ENCODE data around the gene TNFRSF25. TPM values are rescaled to one million over a fixed set of nuclear protein-coding genes. Genes with fewer than 3 reads are reported as not detected.

TNFRSF25 gene
- total and polyA plus RNA-seq, 2 of the 8 experiments (the other 6 are each of a cell fraction or from before 2014, with no cell fraction given), result 10.7 to 19.5 TPM

GRCh38 chr1:6507461-6507911 lies 41.5 kb upstream of the TNFRSF25 start:
- Histone ChIP-seq H4K8ac (ENCODE audit: extremely low read depth, insufficient read depth, low read length) (peak overlapping the region; percentile 25; the same call in 1 of the 2 replicates), H3K14ac (ENCODE audit: insufficient read length) (no peak overlapping the region), H3K27ac (ENCODE audit: low read depth, low read length) (no peak overlapping the region), H3K23ac (ENCODE audit: insufficient read length) (no peak overlapping the region), H2BK120ac (replicated peaks; ENCODE audit: low read depth, low read length) (no peak overlapping the region), H2BK20ac (ENCODE audit: low read length) (no peak overlapping the region), H3K4me1 (replicated peaks in 1 of 4; ENCODE audit: control insufficient read depth in 3 of 4, insufficient read depth in 4 of 4, low read length in 3 of 4) (no peaks in the 10 kb centered on the region; a peak in 1 of 7 replicates), H2BK15ac (ENCODE audit: low read length) (no peak overlapping the region), H3K18ac (ENCODE audit: extremely low read depth, low read length) (no peak overlapping the region), H4K5ac (ENCODE audit: insufficient read length, low read depth, low read length) (no peak overlapping the region), H2BK5ac (ENCODE audit: low read depth, low read length) (no peak overlapping the region), H4K91ac (replicated peaks; ENCODE audit: insufficient read length, low read length) (no peak overlapping the region), H3K79me2 (ENCODE audit: control insufficient read depth in 1 of 2, insufficient read depth in 2 of 2, low read length in 2 of 2) (no peaks in the 10 kb centered on the region), H2AFZ (ENCODE audit: low read length) (no peak overlapping the region), H3K4me3 (ENCODE audit: extremely low read depth in 1 of 4, insufficient read depth in 2 of 4, low read depth in 3 of 4, low read length in 4 of 4) (no peak overlapping the region), H3K9ac (replicated peaks in 1 of 4; ENCODE audit: extremely low read depth in 1 of 4, low read depth in 3 of 4, low read length in 3 of 4) (no peak overlapping the region), H3K36me3 (ENCODE audit: control insufficient read depth in 2 of 4, insufficient read depth in 4 of 4, low read length in 3 of 4) (no peaks in the 10 kb centered on the region), H4K20me1 (replicated peaks in 1 of 2; ENCODE audit: control insufficient read depth in 1 of 2, insufficient read depth in 2 of 2, low read length in 2 of 2) (no peaks in the 10 kb centered on the region), H3K79me1 (ENCODE audit: low read depth, low read length) (no peaks in the 10 kb centered on the region; the same call in 1 of the 2 replicates), H2AK5ac (ENCODE audit: low read depth, low read length) (0 out of 2 replicates have a peak overlapping the region, but pooled peaks have one; percentile 6), H3K56ac (replicated peaks; ENCODE audit: insufficient read length, low read depth, low read length) (no peak overlapping the region), H3K23me2 (ENCODE audit: low read depth, low read length) (no peaks in the 10 kb centered on the region), H3K4ac (replicated peaks; ENCODE audit: insufficient read length, low read depth, low read length) (no peak overlapping the region), H3K9me3 (ENCODE audit: insufficient read depth in 2 of 2, low read depth in 1 of 2, low read length in 1 of 2) (no peaks in the 10 kb centered on the region), H3K27me3 (replicated peaks in 1 of 4; ENCODE audit: control insufficient read depth in 3 of 4, extremely low read depth in 1 of 4, insufficient read depth in 3 of 4, low read length in 3 of 4) (no peaks in the 10 kb centered on the region), H3K4me2 (ENCODE audit: insufficient read depth in 1 of 2, low read depth in 2 of 2, low read length in 2 of 2) (no peak overlapping the region), H2BK12ac (ENCODE audit: low read depth, low read length) (no peak overlapping the region; the same call in 1 of the 2 replicates)
- no peak for DNase-seq (ENCODE audit: low read depth in 1 of 2, low spot score in 2 of 2)
- ChIA-PET POLR2A (ENCODE audit: partially characterized antibody) (interaction anchor here (0.9 to 2.8 kb wide), 3 partner anchors 12 to 16 kb away, joined by 4 to 9 read pairs (median 4); no protein-coding TSS in a partner anchor), CTCF (ENCODE audit: partially characterized antibody) (interaction anchor here (0.8 to 10.2 kb wide), 7 partner anchors 9 to 59 kb away, joined by 3 to 107 read pairs (median 5); partner anchors contain the start of gene PLEKHG5)
- 84% methylated on average over 8 of the region's 12 CpGs; no CpG with 5 or more reads in 1 of the 2 experiments for WGBS, 2 experiments (ENCODE audit: extremely low coverage in 1 of 2, insufficient coverage in 1 of 2, insufficient read length in 1 of 2, insufficient replicate concordance in 2 of 2, low coverage in 1 of 2, low lambda C conversion rate in 2 of 2, missing lambda C conversion rate in 1 of 2)
- FAIRE-seq, result no peak
- TF ChIP-seq EZH2 (IDR thresholded peaks at IDR 0.05; ENCODE audit: low read depth, low read length, severe bottlenecking) (no peak), YY1 (IDR thresholded peaks at IDR 0.05; ENCODE audit: low read depth, low read length) (no peak), JUND (IDR thresholded peaks at IDR 0.05; ENCODE audit: low read length) (no peak), JUN (IDR thresholded peaks at IDR 0.05; ENCODE audit: low read depth, low read length) (no peak), SIX5 (IDR thresholded peaks at IDR 0.05; ENCODE audit: low read depth, low read length) (no peak), CTCF (IDR thresholded peaks at IDR 0.05; ENCODE audit: control extremely low read depth in 1 of 3, insufficient read depth in 1 of 3, low read depth in 1 of 3, low read length in 3 of 3) (no peak), EGR1 (IDR thresholded peaks at IDR 0.05; ENCODE audit: borderline replicate concordance, low read depth, low read length) (no peak), SP4 (IDR thresholded peaks at IDR 0.05; ENCODE audit: low read length) (no peak), TCF12 (IDR thresholded peaks at IDR 0.05; ENCODE audit: low read depth, low read length) (no peak), ASH2L (IDR thresholded peaks at IDR 0.05; ENCODE audit: low read length) (no peak), POLR2AphosphoS5 (IDR thresholded peaks at IDR 0.05; ENCODE audit: low read depth, low read length) (no peak), E2F6 (IDR thresholded peaks at IDR 0.05) (no peak)

All from H1 (cell line).